Measurements from ENCODE around the gene PCNP. TPM values are rescaled to one million over a fixed set of nuclear protein-coding genes. Genes with fewer than 3 reads are reported as not detected.

PCNP gene
- total and polyA plus RNA-seq, 7 donors = 77.8 to 133 (median 105) TPM

GRCh38 chr3:101530686-101531047, 43.3 kb upstream of the PCNP start:
- H3K4me1 ChIP-seq = peaks cover 2% of the 10 kb centered on the region
- no peak overlapping the region for H3K4me3 ChIP-seq
- TF ChIP-seq CTCF (IDR thresholded peaks at IDR 0.05) = no peak
- no peak overlapping the region for H3K27ac ChIP-seq
- intact Hi-C loops (cut with DNase I) = no loop called here
- H3K27me3 ChIP-seq (ENCODE audit: insufficient read depth in 3 of 3, low read length in 2 of 3) = no peaks in the 10 kb centered on the region
- no peaks in the 10 kb centered on the region for H3K9me3 ChIP-seq
- DNase-seq = no peak
- 71 to 79% (median 72%) methylated on average over 2 of the region's 2 CpGs for WGBS, 3 donors
- ATAC-seq = no peak
- no peaks in the 10 kb centered on the region for H3K36me3 ChIP-seq (ENCODE audit: insufficient read depth in 1 of 2, low read depth in 1 of 2)

- 38 to 59% (median 54%) methylated on average over 2 of the region's 2 CpGs for WGBS, 3 donors
- no peak for DNase-seq
These were observed 42.4 kb upstream of the PCNP start for GRCh38 chr3:101531473-101532086.

GRCh38 chr3:101532783-101533602, 41.0 kb upstream of the PCNP start:
- Histone ChIP-seq H3K4me3 (no peak overlapping the region), H3K4me1 (peaks cover 2% of the 10 kb centered on the region), H3K9me3 (no peaks in the 10 kb centered on the region), H3K36me3 (ENCODE audit: insufficient read depth in 1 of 2, low read depth in 1 of 2) (no peaks in the 10 kb centered on the region), H3K27ac (no peak overlapping the region), H3K27me3 (ENCODE audit: insufficient read depth in 3 of 3, low read length in 2 of 3) (no peaks in the 10 kb centered on the region)
- WGBS, 3 donors = 63 to 70% (median 63%) methylated on average over 9 of the region's 9 CpGs
- TF ChIP-seq CTCF (IDR thresholded peaks at IDR 0.05) = no peak
- DNase-seq = no peak
- peak in 2 of 4 donors; percentile 56 to 66 for ATAC-seq
- intact Hi-C loops (cut with DNase I) = no loop called here

More at GRCh38 chr3:101531473-101532086, 42.4 kb upstream of the PCNP start:
- TF ChIP-seq CTCF (IDR thresholded peaks at IDR 0.05) = no peak
- H3K36me3 ChIP-seq (ENCODE audit: insufficient read depth in 1 of 2, low read depth in 1 of 2) = no peaks in the 10 kb centered on the region
- H3K9me3 ChIP-seq = no peaks in the 10 kb centered on the region
- ATAC-seq = no peak
- intact Hi-C loops (cut with DNase I) = no loop called here
- H3K27me3 ChIP-seq (ENCODE audit: insufficient read depth in 3 of 3, low read length in 2 of 3) = no peaks in the 10 kb centered on the region
- no peak overlapping the region for H3K27ac ChIP-seq
- no peak overlapping the region for H3K4me3 ChIP-seq
- H3K4me1 ChIP-seq = peaks cover 2% of the 10 kb centered on the region

- Histone ChIP-seq H3K27me3 (ENCODE audit: insufficient read depth in 3 of 3, low read length in 2 of 3) (no peaks in the 10 kb centered on the region), H3K4me3 (no peak overlapping the region), H3K36me3 (ENCODE audit: insufficient read depth in 1 of 2, low read depth in 1 of 2) (no peaks in the 10 kb centered on the region), H3K27ac (no peak overlapping the region), H3K4me1 (peaks cover 2% of the 10 kb centered on the region), H3K9me3 (no peaks in the 10 kb centered on the region)
- DNase-seq = no peak
- no peak for TF ChIP-seq CTCF (IDR thresholded peaks at IDR 0.05)
- intact Hi-C loops (cut with DNase I) = no loop called here
- 20 to 42% (median 38%) methylated on average over 1 of the region's 1 CpG for WGBS, 3 donors
- ATAC-seq = peak in 1 of 4 donors; percentile 24
These were observed 40.4 kb upstream of the PCNP start for GRCh38 chr3:101533603-101533968.

Measured in psoas muscle (tissue), 8 donors.